SH-SY5Y (cell line): ENCODE results near the gene NTRK1.

Source experiments
- GATA2 ChIP-seq: IDR thresholded peaks from 2 replicates; pipeline ENCODE4 v1.6.1; 2011; ENCODE audit warnings: mild to moderate bottlenecking, low read depth, low read length
- GATA3 ChIP-seq: IDR thresholded peaks from 2 replicates; pipeline ENCODE4 v1.6.1; 2011; ENCODE audit warnings: low read depth, mild to moderate bottlenecking, low read length, moderate library complexity

The NTRK1 gene

GRCh38 chr1:156860628-156861423 is at the start of gene NTRK1:
NTRK1 (plus strand) TSS chr1:156860865; CDS start chr1:156860935, 70 bp downstream.
- TF ChIP-seq GATA2: no peak; the same call in 1 of the 2 replicates
- TF ChIP-seq GATA3: no peak

- TF ChIP-seq GATA2 (no peak), GATA3 (no peak)
Observed at GRCh38 chr1:156811168-156811567, 49.5 kb upstream of the NTRK1 start.

- TF ChIP-seq GATA3 (no peak), GATA2 (no peak)
Observed at GRCh38 chr1:156812293-156812990, 48.2 kb upstream of the NTRK1 start.

GRCh38 chr1:156813298-156813697 is 47.4 kb upstream of the NTRK1 start:
- TF ChIP-seq GATA2 (no peak), GATA3 (no peak)

GRCh38 chr1:156813750-156814570 is 46.7 kb upstream of the NTRK1 start:
- TF ChIP-seq GATA3: no peak
- TF ChIP-seq GATA2: no peak

GRCh38 chr1:156814571-156815260 is 45.9 kb upstream of the NTRK1 start:
- no peak for TF ChIP-seq GATA3
- TF ChIP-seq GATA2: no peak

GRCh38 chr1:156815307-156815826 is 45.3 kb upstream of the NTRK1 start:
- no peak for TF ChIP-seq GATA2
- no peak for TF ChIP-seq GATA3

GRCh38 chr1:156815961-156816422 is 44.7 kb upstream of the NTRK1 start:
- TF ChIP-seq GATA3 (no peak), GATA2 (no peak)

- TF ChIP-seq GATA3 (no peak), GATA2 (no peak)
Observed at GRCh38 chr1:156816561-156817328, 43.9 kb upstream of the NTRK1 start, which contains the start of gene SH2D2A. SH2D2A (minus strand) TSS chr1:156816848; CDS start chr1:156816708, 140 bp downstream.

- no peak for TF ChIP-seq GATA3
- no peak for TF ChIP-seq GATA2
Observed at GRCh38 chr1:156821801-156822200, 38.9 kb upstream of the NTRK1 start.

GRCh38 chr1:156822680-156823079 is 38.0 kb upstream of the NTRK1 start:
- TF ChIP-seq GATA2 (no peak), GATA3 (no peak)

GRCh38 chr1:156823210-156823790 is 37.4 kb upstream of the NTRK1 start:
- TF ChIP-seq GATA2 (no peak), GATA3 (no peak)
